NK-92 treated with Interleukin-12 subunit alpha and Interleukin-12 subunit beta, amount 100 ng/mL, for 24 hours (cell line): ENCODE data around the gene TOP1.

Experiments used
- DNase-seq: peaks from one replicate; lab custom pipeline; 2025; lab: John Stamatoyannopoulos, UW

TOP1 gene

DNA sequence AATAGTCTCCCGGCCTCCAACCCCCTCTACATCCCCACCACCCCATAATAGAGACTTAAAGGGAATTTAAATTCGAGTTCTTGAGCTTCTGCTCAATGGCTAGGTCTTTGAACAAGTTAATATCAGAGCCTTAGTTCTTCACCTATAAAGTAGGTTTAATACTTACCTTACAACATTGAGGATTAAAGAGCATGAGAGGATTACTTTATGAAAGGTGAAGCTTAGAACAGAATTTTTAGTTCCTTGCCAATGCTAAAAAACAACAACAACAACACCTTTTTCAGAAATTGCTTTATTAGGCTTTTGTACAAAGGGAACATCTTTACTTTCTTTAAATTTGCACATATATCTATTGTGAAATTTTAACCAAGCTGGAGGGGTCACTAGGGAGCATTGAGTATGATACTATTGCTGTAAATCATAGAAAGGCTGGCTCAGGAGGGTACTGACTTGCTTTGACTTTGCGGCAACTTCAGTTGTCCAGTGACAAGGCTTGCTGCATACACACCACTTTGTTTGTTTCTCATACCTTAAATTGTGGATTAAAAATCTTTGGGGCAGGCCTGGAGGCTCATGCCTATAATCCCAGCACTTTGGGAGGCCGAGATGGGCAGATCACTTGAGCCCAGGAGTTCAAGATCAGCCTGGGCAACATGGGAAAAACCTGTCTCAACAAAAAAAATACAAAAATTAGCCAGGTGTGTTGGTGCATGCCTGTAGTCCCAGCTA, 9.7 kb downstream of the TOP1 start:
- DNase-seq, result no peak

DNA sequence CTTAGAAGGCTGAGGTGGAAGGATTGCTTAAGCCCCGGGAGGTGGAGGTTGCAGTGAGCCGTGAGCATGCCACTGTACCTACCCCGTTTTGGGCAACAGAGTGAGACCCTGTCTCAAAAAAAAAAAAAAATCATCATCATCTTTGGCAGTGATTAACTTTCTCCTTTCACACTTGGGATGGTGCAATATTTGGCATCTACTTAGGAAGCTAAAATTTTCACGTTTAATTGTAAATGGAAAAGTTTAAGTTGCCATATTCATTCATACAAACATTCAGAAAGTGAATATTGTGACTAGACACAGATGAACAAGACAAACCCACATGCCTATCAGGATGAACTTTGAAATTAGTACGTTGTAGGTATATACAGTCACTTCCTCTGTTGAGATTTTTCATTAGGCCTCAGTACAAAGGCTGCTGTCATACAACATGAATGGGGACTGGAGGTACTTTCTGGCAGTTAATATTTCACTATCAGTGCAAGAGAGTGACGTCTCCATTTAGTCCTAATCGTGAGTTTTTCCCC, 10.3 kb downstream of the TOP1 start:
- DNase-seq, result no peak

DNA sequence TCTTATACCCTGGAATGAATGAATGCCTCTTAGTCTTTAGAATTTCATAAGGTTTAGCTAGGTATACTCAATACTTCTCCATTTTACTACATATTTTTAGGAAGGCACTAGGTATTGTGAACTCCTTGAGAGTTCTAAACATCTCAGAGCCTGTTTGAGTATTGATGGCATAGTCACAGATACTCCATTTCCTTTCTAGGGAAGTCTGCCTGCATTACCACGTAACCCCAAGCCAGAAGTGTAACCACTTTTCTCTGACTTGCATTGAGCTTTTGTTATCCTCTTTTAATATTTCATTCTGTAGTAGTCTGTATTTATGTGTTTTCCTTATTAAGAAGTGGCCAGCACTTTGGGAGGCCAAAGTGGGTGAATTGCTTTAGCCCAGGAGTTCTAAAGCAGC, 12.2 kb downstream of the TOP1 start:
- no peak for DNase-seq

GRCh38 chr20:41041693-41042092, 13.1 kb downstream of the TOP1 start:
- DNase-seq, result no peak

- no peak for DNase-seq
These were observed 15.9 kb downstream of the TOP1 start for GRCh38 chr20:41044409-41045062.

DNA sequence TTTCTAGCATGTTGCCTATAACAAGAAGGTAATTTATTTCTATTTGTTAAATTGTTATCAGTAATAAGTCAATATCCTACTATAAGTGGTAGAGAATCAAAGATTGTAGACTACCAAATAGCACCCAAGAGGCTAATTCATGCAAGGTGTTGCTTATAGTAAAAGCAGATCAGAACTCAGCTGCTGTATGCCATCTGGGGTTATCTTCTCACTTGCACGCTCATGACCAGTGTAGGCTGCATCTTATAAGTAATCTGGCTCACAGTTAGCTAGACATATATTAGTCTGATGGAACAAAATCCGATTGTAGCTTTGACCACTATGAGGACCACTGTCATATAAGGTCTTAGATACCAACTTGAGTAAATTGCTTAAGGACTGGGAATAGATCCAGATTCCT, 17.0 kb downstream of the TOP1 start:
- DNase-seq, result no peak

DNA sequence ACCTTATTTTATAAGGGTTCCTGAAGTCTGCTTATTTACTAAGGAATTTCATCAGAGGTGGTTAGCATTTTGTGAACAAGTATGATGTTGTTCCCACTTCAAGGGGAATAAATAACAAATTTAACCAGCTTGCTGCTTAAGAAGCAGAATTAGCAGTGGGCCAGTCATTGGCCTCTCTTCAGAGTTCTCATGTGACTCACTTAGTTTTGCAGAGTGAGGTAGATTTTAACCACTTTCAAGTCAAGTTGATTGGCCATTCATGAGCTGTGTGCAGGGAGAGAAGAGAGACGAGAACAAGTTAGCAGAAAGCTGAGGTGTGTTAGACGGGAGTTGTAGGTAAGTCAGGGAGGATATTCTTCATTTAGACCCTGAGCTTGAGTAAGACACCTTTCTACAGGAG, 18.1 kb downstream of the TOP1 start:
- no peak for DNase-seq

GRCh38 chr20:41047279-41047974, 18.8 kb downstream of the TOP1 start:
- DNase-seq, result no peak

DNA sequence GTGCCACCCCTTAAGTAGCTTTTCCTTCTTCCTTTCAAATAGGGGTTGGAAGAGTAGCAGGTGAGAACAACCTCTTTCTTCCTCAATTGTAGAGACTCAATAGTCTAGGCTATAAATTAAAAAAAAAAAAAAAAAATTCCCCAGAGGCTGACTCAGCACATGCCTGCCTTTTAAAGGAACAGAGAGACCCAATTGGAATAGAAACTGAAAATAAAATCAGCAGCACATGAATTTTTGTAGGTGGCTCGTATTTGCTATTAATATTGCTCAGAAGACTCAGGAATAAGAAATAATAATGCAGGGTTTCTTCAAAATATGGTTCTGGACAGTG, 19.3 kb downstream of the TOP1 start:
- no peak for DNase-seq

DNA sequence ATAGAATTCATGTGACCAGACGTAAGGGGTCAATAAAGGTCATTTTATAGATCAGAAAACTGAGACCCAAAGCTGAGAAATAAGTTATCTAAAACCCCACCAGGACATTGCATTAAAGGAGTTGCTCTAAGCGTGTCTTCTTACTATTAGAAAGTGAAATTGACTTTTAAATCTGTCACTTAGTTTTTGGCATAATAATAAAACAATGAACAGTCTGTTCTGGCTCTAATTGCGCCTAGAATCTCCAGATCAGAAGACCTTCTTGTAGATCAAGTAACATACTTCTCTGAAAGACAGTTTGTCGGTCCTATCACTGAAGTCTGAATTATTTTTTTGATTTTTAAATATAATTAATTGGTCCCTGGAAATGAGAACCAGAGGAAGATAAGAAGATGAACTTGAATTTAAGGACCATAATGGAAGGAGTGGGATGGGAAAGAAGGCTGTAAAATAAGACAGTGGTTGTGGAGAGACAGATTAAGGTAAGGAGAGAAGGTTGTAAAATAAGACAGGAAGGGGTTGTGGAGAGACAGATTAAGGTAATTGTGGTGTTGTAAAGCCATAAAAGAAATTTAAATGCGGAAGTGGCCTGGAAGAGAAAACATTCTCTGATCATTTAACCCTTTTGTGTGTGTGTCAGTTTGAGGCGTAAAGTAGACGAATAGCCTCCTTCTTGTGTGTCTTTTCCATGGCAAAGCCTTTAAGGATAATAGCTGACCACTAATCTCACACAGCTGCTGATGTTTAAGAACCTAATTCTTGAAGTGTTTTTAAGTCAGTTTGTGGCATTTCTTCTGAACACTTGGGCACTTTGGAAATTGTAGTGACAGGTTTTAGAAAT, 20.1 kb downstream of the TOP1 start:
- no peak for DNase-seq

DNA sequence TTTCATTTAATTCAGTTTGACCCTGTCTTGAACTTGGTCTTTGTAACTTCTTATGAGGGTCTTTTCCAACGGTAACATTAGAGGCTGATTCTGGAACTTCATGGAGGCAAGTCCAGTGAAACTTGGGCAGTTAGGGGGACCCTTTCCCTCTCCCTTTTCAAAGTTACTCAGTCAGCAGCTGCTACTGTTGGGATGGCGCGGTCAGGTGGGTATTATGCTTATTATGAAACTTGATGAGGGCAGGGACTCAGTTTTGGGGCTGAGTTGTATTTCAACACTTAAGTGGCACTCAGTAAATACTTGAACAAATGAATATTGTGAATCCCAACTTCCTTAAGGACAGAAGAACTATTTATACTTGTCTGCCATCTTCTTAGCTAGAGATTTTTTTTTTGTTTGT, 20.8 kb downstream of the TOP1 start:
- DNase-seq, result no peak

DNA sequence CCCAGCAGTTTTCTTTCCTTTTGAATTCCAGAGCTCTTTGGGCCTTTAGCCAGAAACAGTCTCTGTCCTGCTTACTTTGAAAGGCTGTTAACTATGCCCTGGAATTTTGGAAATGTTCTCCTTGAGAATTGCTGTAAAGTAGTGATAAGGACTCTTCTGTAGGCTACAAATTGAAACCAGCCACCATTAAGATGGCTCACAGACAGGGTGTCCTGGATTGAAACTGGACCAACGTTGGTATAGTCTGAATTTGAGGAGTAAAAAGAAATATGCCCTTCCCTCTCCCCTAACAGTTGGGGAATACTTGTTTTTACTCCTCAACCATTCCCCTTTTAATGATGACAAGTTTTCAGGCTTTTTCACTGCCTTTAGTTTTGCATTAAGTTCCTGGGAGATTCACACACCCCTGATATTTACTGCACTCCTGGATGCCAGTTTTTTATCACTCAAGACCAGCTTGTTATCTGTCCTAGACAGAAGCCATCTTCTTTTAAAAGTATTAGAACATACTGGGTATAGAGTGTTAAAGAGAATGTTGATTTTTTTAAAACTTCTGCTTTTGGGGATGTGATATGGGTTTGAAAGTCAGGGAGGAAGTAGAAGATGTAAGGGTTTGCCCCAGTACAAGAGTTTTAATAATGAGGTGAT, 21.9 kb downstream of the TOP1 start:
- no peak for DNase-seq

GRCh38 chr20:41051009-41051825, 22.6 kb downstream of the TOP1 start:
- no peak for DNase-seq

GRCh38 chr20:41052742-41053419, 24.3 kb downstream of the TOP1 start:
- DNase-seq, result no peak

GRCh38 chr20:41054070-41054846, 25.6 kb downstream of the TOP1 start:
- no peak for DNase-seq

DNA sequence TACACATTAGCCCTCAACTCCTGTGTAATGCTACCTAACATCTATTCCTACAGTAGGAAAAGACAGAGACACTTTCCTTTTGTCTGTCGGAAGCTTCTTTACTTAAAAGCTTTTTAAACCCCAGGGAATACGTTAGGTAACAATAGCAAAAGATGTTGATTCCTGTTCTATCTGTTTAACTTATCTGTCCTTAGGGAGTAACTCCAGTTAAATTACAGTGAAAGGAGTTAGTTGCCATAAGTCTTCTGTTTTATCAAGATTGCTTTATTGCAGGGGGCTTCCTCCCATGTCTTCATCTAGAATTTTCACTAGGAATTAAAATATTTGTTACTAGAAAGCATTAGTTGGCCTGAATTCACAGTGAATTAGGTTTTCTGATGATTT, 26.2 kb downstream of the TOP1 start:
- no peak for DNase-seq

DNA sequence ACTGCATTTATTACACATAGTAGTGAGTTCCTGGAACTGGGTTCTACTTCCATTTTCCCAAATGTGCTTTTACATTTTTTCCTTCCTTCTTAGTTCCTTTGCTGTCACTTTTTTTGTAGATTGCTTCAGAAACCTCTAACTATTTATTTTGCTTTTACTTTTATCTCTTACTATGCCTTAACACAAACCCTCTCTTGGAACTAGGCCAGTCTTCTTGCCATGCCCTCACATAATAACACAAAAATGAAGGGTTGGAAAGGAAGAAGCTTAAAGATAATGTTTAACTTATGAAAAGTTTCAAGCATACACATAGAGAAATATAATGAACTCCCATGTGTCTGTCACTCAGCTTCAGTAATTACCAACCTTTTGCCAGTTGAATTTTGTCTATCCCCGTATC, 27.1 kb downstream of the TOP1 start:
- no peak for DNase-seq

DNA sequence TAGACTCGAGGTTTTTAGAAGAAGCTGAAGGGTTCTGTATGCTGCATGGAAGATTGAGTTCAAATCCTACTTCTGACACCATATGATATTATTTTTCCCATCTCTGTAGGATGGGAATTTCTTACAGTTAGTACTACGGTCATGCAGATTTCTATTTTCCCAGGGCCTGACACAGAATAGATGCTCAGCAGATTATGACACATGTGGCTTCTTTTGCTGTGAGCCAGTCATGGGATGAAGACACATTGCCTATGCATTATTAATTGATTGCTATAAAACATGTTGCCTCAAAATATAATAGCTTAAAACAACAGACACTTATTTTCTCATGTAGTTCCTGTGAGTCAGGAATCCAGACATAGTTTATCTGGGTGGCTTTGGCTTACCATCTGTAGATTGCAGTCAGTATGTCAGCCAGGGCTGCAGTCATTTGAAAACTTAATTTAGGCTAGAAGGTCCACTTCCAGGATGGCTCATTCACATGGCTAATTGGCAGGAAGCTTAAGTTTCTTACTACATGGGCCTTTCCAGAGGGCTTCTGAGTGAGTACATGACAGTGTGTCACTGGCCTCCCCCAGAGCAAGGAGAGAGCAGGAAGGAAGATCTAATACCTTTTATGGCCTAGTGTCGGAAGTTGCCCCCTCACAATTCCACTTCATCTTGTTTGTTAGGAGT, 29.5 kb downstream of the TOP1 start:
- DNase-seq, result no peak
